Activated T-cell treated with anti-CD3 and anti-CD28 coated beads, Interleukin-2, amount 50 U/mL, for 4 hours (primary cell): ENCODE measurements around the gene NINJ2. TPM values are rescaled to one million over a fixed set of nuclear protein-coding genes. Genes with fewer than 3 reads are reported as not detected.

Source experiments
- ATAC-seq, 2 donors: fragments of 200-7000 bp; cut with Tn5 transposase; one replicate each; pipeline ENCODE4 v1.10.0; 2021
- DNase-seq: peaks from one replicate; pipeline ENCODE4 v3.0.0-alpha.2; 2020
- H3K27me3 Mint-ChIP-seq: one replicate; pipeline ENCODE4 v1.8.0; 2021; ENCODE audit warnings: low read depth, mixed read lengths
- H3K36me3 Mint-ChIP-seq: one replicate; pipeline ENCODE4 v1.8.0; 2022; ENCODE audit warnings: mixed read lengths; ENCODE audit not compliant: insufficient read depth
- H3K4me1 Mint-ChIP-seq: one replicate; pipeline ENCODE4 v1.8.0; 2021; ENCODE audit warnings: low read depth, mixed read lengths
- H3K4me3 Mint-ChIP-seq: one replicate; pipeline ENCODE4 v1.8.0; 2021; ENCODE audit warnings: mild to moderate bottlenecking, moderate library complexity, mixed read lengths
- H3K9me3 Mint-ChIP-seq: one replicate; pipeline ENCODE4 v1.8.0; 2021; ENCODE audit warnings: mixed read lengths
- total RNA-seq, 3 donors: library from RNA; stranded (reverse); gene quantifications; one replicate each; pipeline ENCODE4 v1.2.1, GENCODE V29; 2021

The NINJ2 gene
- total RNA-seq, 3 donors from 2014 or later: 2.6 to 3.7 (median 2.7) TPM

DNA sequence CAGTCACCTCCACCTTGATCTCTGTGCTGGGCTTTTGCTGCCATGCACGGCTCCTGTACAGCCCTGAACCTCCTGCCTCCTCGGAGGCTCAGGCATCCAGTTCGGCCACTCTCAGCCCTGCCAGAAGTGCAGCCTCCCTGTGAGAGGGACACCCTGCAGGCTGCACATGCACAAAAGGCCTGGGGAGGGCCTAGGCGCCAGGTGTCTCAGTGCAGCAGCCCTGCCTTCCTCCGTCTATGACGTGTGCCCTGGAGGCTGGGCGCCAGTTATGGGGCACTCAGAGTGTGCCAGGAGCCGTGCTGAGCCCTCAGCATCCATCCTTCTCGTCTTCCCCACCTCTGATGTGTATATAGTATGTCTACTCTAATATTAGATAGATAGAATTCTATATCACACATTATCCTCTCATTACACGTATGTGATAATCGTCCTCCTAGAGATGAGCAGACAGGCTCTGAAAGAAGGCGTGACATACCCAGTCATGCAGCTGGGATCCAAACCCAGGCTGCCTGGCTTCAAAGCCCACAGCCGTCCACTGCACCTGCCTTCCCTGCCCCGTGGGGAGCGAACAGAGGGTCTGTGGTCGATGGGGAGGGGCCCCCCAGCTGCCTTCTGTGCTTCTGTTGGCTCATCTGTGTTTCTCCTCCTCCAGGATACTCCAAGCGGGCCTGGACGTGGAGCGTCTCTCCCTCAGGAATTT is 102.4 kb downstream of the NINJ2 start:
- Mint-ChIP-seq H3K9me3 (no peaks in the 10 kb centered on the region), H3K4me3 (no peak overlapping the region), H3K27me3 (no peaks in the 10 kb centered on the region), H3K36me3 (no peaks in the 10 kb centered on the region), H3K4me1 (peaks cover 44% of the 10 kb centered on the region)
- ATAC-seq (no peak), DNase-seq (no peak)

DNA sequence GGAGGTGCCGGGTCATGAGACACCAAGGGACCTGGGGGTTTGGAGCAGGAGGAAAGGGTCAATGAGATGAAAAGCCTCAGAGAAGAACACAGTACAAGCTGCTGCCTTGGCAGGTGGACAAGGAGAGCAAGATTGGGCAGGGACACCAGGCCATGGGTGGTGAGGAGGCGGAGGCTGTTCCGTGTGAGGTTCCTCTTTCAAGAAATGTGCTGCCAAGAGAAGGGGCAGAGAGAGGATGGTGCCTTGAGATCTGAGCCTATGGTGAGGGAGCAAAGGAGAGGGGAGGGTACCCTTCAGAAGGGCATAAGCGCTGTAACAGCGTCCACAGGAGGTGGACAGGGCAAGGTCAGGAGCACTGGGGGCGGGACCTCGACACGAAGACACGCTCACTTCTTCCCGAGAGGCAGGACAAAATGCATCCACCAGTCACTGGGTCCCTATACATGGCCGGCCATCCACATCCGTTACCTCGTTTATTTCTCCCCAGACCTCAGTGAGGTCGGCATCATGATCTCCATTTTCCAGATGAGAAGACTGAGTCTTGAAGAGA is 103.3 kb downstream of the NINJ2 start:
- Mint-ChIP-seq H3K4me1 (peaks cover 38% of the 10 kb centered on the region), H3K4me3 (no peak overlapping the region), H3K27me3 (no peaks in the 10 kb centered on the region), H3K36me3 (no peaks in the 10 kb centered on the region), H3K9me3 (no peaks in the 10 kb centered on the region)
- ATAC-seq (no peak), DNase-seq (no peak)

DNA sequence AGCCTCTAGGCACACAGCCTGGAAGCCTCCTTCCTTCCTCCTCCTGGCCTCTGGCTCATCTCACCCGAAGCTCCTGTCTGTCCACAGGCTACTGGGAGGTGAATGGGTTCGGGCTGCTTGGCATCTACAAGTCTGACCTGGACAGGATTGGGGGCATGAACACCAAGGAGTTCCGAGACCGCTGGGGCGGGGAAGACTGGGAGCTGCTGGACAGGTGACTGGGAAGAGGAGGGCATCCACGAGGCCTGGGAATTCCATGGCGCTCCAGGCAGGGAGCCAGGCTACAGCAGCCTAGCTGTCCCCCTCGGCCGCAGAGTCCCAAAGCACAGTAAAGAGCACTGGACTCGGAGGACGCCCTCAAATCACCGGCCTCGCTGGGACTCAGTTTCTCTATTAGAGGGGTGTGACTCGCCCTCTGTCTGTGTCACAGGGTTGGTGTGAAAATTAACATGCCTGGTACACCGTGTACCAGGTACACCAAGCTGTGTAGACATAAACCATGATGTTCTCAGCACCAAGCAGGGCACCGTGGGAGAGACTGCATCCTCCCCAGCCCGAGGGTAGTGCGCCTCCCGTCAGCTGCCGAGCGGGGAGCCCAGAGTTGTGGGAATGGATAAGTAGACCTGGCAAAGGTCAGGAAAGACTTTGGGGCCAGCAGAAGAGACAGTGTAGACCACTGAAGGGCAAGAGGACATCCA is 103.9 kb downstream of the NINJ2 start:
- no peaks in the 10 kb centered on the region for H3K27me3 Mint-ChIP-seq
- DNase-seq (no peak), ATAC-seq (no peak)
- no peaks in the 10 kb centered on the region for H3K36me3 Mint-ChIP-seq
- H3K9me3 Mint-ChIP-seq: no peaks in the 10 kb centered on the region
- H3K4me1 Mint-ChIP-seq: peaks cover 32% of the 10 kb centered on the region
- no peak overlapping the region for H3K4me3 Mint-ChIP-seq

DNA sequence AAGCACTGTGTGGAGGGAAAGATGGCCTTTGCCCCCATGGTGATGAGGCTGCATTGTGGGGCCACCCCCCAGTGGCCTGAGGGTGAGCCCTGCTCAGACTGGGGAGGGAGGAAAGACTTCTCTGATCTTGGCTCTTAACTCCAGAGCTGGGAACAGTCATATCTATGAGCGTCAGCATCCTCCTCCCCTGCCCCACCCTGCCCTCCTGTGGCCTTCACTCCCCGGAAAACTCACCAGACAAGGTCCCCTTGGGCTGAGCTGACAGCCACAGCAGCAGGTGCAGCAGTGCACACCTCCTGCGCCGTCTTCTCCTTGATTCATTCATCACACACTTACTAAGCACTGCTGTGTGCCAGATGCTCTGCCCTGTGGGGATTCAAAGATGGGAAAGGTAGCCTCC is 104.7 kb downstream of the NINJ2 start:
- no peak overlapping the region for H3K4me3 Mint-ChIP-seq
- DNase-seq: no peak
- no peaks in the 10 kb centered on the region for H3K9me3 Mint-ChIP-seq
- no peaks in the 10 kb centered on the region for H3K27me3 Mint-ChIP-seq
- H3K4me1 Mint-ChIP-seq: peaks cover 30% of the 10 kb centered on the region
- H3K36me3 Mint-ChIP-seq: no peaks in the 10 kb centered on the region
- no peak for ATAC-seq

DNA sequence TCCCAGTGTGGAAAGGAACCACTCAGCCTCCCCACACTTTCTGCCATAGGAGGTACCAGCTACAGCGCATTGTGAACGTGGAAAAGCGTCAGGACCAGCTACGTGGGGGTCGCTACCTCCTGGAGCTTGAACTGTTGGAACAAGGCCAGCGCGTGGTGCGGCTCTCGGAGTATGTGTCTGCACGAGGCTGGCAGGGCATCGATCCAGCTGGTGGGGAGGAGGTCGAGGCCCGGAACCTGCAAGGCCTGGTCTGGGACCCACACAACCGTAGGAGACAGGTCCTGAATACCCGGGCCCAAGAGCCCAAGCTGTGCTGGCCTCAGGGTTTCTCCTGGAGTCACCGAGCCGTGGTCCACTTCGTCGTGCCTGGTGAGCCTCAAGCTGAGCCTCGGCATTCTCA is 106.7 kb downstream of the NINJ2 start:
- Mint-ChIP-seq H3K9me3 (no peaks in the 10 kb centered on the region), H3K36me3 (no peaks in the 10 kb centered on the region), H3K27me3 (no peaks in the 10 kb centered on the region), H3K4me1 (peaks cover 29% of the 10 kb centered on the region), H3K4me3 (no peak overlapping the region)
- ATAC-seq: no peak
- DNase-seq: no peak

DNA sequence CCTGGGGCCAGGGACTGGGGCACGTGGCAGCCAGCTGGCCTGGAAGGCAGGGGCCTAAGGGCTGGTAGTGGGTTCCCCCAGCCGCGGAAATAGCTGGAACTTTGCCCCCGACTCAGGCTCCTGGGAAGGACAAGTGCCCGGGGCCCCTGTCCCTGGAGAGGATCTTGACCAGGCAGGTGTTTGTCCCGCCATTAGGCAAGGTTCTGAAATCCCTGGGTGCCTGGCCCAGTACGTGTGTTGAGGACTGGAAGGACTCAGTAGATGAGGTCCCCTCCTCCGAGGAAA is 109.3 kb downstream of the NINJ2 start:
- DNase-seq (no peak), ATAC-seq (peak in 1 of 2 donors; percentile 8)
- Mint-ChIP-seq H3K9me3 (no peaks in the 10 kb centered on the region), H3K4me3 (no peak overlapping the region), H3K4me1 (peaks cover 26% of the 10 kb centered on the region), H3K27me3 (no peaks in the 10 kb centered on the region), H3K36me3 (no peaks in the 10 kb centered on the region)

DNA sequence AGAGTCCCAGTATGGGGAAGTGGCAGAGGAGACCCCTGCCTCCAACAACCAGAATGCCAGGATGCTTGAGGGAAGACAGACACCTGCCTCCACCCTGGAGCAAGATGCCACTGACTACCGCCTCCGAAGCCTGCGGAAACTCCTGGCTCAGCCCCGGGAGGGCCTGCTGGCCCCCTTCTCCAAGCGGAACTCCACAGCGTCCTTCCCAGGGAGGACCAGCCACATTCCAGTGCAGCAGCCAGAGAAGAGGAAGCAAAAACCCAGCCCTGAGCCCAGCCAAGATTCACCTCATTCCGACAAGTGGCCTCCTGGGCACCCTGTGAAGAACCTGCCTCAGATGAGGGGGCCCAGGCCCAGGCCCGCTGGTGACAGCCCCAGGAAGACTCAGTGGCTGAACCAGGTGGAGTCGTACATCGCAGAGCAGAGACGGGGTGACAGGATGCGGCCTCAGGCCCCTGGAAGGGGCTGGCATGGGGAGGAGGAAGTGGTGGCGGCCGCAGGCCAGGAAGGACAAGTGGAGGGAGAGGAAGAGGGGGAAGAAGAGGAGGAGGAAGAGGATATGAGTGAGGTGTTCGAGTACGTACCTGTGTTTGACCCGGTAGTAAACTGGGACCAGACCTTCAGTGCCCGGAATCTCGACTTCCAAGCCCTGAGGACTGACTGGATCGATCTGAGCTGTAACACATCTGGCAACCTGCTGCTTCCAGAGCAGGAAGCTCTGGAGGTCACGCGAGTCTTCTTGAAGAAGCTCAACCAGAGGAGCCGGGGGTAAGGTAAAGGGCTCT is 109.8 kb downstream of the NINJ2 start:
- DNase-seq (peak; percentile 24), ATAC-seq (peak; percentile 46 to 79)
- no peaks in the 10 kb centered on the region for H3K9me3 Mint-ChIP-seq
- no peaks in the 10 kb centered on the region for H3K27me3 Mint-ChIP-seq
- no peaks in the 10 kb centered on the region for H3K36me3 Mint-ChIP-seq
- peaks cover 26% of the 10 kb centered on the region for H3K4me1 Mint-ChIP-seq
- peak overlapping the region; percentile 37 for H3K4me3 Mint-ChIP-seq

DNA sequence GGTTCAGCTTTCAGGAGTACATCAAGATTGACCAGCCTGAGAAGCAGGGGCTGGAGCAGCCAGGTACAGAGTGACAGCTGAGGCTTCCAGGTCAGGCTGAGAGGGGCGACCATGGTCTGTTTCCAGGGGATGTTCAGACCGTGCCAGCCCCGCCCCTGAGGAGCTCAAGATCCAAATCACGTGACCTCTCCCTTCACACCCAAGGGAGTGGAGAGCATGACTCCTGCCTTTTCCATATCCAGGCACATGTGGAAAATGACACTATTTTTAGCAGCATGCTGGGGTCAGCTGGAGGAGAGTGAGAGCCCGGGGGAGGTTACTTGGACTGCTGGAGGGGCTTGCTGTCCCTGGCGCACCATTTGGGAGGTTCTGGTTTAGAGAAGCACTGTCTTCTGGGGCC is 110.8 kb downstream of the NINJ2 start:
- Mint-ChIP-seq H3K9me3 (no peaks in the 10 kb centered on the region), H3K36me3 (no peaks in the 10 kb centered on the region), H3K4me1 (peaks cover 26% of the 10 kb centered on the region), H3K4me3 (no peak overlapping the region), H3K27me3 (no peaks in the 10 kb centered on the region)
- no peak for DNase-seq
- ATAC-seq: no peak

DNA sequence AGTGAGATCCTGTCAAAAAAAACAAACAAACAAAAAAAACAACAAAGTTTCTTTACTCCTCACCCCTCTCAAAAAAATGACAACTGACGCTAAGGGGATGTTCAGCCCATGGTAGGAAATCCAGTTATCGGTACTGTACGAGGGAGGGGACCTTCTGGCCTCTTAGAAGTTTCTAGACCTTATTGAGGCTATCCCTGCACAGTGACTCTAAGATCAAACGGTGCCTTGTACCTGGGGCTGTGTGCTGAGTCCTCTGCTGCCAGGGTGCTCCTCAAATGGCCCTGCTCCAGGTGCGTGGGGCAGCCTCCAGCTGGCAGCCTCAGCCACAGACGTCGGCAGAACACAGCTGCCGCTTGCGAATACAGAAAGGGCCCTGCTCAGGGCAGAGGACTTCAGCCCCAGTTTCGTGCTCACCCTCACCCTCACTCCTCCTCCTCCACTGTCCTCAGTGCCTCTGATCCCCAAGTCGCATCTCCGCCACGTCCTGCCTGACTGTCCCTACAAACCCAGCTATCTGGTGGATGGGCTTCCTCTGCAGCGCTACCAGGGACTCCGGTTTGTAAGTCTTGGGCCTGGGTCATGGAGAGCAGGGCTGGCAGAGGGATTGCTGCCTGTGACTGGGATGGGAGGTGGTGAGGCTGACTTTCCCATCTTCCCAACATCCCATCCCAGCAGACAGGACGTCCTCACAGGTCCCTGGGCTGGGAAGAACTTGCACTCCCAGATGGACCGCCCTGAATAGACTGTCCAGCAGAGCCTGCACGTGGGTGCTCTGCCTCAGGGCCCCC is 112.6 kb downstream of the NINJ2 start:
- H3K4me1 Mint-ChIP-seq: peaks cover 30% of the 10 kb centered on the region
- H3K27me3 Mint-ChIP-seq: peaks cover 4% of the 10 kb centered on the region
- no peaks in the 10 kb centered on the region for H3K36me3 Mint-ChIP-seq
- H3K4me3 Mint-ChIP-seq: no peak overlapping the region
- ATAC-seq (no peak), DNase-seq (no peak)
- no peaks in the 10 kb centered on the region for H3K9me3 Mint-ChIP-seq

DNA sequence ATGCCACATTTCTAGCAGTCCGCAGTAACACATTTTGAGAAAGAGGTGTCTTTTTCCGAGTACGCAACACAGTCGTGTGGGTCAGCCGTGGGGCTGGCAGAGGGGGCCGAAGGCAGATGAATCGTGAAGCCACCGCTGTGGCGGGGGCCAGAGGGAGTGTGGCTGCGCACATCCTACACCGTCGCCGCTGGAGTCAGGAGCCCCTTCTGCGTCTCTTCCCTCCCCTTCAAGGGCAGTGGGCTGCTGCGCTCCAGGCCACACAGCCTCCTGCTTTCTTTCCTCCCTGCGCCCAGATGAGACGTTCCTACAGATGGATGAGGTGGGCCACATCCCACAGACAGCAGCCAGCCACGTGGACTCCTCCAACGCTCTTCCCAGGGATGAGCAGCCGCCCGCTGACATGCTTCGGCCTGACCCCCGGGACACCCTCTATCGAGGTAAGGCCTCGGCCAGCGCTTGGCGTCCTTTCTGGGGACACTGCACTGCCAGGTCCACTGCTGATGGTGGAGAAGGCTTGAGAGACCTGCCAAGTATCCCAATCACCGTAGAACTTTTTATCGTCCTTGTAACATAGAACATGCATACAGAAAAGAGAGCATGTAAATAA is 113.7 kb downstream of the NINJ2 start:
- ATAC-seq (no peak), DNase-seq (no peak)
- Mint-ChIP-seq H3K4me3 (no peak overlapping the region), H3K27me3 (peaks cover 7% of the 10 kb centered on the region), H3K36me3 (no peaks in the 10 kb centered on the region), H3K4me1 (peaks cover 30% of the 10 kb centered on the region), H3K9me3 (no peaks in the 10 kb centered on the region)

DNA sequence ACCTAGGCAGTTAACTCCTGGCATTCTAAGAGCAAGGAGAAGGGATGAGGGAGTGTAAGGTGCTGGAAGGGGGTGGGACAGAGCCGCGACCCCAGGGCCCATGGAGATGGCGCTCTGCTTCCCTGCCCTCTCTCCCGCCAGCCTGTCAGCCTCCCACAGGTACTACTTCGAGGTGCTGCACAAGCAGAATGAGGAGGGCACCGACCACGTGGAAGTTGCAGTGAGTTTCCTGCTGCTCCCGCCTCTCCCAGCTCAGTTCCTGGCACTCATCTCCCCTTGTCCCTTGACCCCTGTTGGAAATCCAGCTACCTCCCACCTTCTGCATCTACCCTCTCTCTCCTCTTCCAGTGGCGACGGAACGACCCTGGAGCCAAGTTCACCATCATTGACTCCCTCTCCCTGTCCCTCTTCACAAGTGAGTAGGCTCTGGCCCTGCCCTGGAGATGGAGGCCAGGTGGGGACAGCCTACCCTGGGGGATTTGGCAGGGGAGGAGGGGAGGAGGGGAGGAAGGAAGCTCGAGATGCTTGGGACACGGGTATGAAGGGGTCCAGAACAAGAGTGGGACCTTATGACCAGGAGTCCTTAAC is 115.3 kb downstream of the NINJ2 start:
- H3K27me3 Mint-ChIP-seq: peaks cover 10% of the 10 kb centered on the region
- H3K4me3 Mint-ChIP-seq: no peak overlapping the region
- DNase-seq (no peak), ATAC-seq (no peak)
- H3K4me1 Mint-ChIP-seq: peaks cover 21% of the 10 kb centered on the region
- no peaks in the 10 kb centered on the region for H3K9me3 Mint-ChIP-seq
- H3K36me3 Mint-ChIP-seq: no peaks in the 10 kb centered on the region

DNA sequence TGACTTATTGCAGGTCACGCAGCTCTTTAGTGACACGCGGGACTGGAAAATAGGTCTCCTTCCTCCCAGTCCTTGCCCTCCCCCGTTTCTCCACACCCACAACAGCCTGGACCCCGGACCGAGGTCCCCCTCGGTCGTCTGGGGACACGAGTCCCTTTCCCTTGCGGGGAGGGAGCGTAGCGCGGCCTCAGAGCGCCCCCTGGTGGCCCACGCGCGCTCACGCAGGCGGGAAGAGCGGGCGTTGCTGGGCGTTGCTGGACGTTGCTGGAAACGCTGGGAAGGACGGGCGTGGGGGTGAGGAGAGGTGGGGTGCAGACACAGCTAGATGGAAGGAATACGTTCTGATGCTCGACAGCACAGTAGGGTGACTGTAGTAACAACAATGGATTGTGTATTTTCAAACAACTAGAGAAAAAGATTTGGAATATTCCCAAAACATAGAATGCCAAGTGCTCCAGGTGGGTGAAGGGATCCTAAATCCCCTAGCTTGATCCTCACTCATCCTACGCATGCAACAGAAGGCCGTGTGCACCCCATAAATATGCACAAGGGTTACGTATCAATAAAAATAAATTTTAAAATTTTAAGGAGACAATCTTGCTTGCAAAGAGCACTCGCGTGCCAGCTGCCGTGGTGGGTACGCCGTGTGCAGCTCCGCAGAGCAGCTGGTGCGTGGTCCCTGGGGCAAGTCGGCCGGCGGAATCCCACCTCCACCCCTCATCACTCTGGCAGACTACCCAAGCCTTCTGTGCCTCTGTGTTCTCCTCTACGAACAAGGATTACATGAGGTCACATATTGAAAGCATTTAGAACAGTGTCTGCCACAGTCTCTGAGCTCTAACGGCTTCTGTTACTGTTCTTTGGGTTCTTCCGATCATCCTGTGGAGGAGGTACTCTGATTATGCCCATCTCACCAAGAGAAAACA is 116.1 kb downstream of the NINJ2 start:
- DNase-seq: peak; percentile 65
- Mint-ChIP-seq H3K36me3 (no peaks in the 10 kb centered on the region), H3K4me1 (peaks cover 15% of the 10 kb centered on the region), H3K9me3 (no peaks in the 10 kb centered on the region), H3K4me3 (no peak overlapping the region), H3K27me3 (peaks cover 10% of the 10 kb centered on the region)
- ATAC-seq: peak; percentile 81 to 88
